Measurements from ENCODE around the gene OR8K3.

- TF ChIP-seq POLR2A (IDR thresholded peaks at IDR 0.05; ENCODE audit: low read depth, low read length), result no peak
- no peak for TF ChIP-seq POLR2AphosphoS5 (IDR thresholded peaks at IDR 0.05; ENCODE audit: low read depth, low read length)
- TF ChIP-seq TAF1 (IDR thresholded peaks at IDR 0.05; ENCODE audit: borderline replicate concordance, low read depth, low read length), result no peak
Measured at GRCh38 chr11:56331861-56332491, 17.0 kb downstream of the OR8K3 start.

Measured in GM12892 (cell line).